Astrocyte (in vitro differentiated cells and primary cell): ENCODE measurements around the gene ADM5. TPM values are rescaled to one million over a fixed set of nuclear protein-coding genes. Genes with fewer than 3 reads are reported as not detected.

ENCODE experiments used
- DNase-seq: peaks from one replicate; pipeline ENCODE4 v3.0.0-alpha.2; 2010; ENCODE audit warnings: low read depth
- FAIRE-seq: peaks from 2 replicates; lab custom pipeline; 2011; peaks lifted over from hg19 to GRCh38; lab: Jason Lieb, UNC
- H2AFZ ChIP-seq: 2 replicates; pipeline ENCODE4 v1.6.0; 2012; ENCODE audit warnings: low read depth, low read length, inconsistent platforms
- H3K27ac ChIP-seq: 2 replicates; pipeline ENCODE4 v1.5.1; 2011; ENCODE audit warnings: low read depth, low read length, inconsistent platforms
- H3K27me3 ChIP-seq: 2 replicates; pipeline ENCODE4 v1.6.0; 2011; ENCODE audit warnings: low read length, inconsistent platforms; ENCODE audit not compliant: insufficient read depth
- H3K36me3 ChIP-seq: 2 replicates; pipeline ENCODE4 v1.5.1; 2011; ENCODE audit warnings: low read length, inconsistent platforms; ENCODE audit not compliant: insufficient read depth
- H3K4me1 ChIP-seq: 2 replicates; pipeline ENCODE4 v1.5.1; 2011; ENCODE audit warnings: low read length, inconsistent platforms; ENCODE audit not compliant: insufficient read depth
- H3K4me2 ChIP-seq: 2 replicates; pipeline ENCODE4 v1.6.0; 2012; ENCODE audit warnings: low read length, inconsistent platforms
- H3K4me3 ChIP-seq: 2 replicates; pipeline ENCODE4 v1.5.1; 2011; ENCODE audit warnings: low read depth, mild to moderate bottlenecking, low read length, inconsistent platforms; ENCODE audit not compliant: insufficient read depth
- H3K79me2 ChIP-seq: 2 replicates; pipeline ENCODE4 v1.6.0; 2012; ENCODE audit warnings: mild to moderate bottlenecking, low read length, inconsistent platforms; ENCODE audit not compliant: insufficient read depth
- H3K9ac ChIP-seq: 2 replicates; pipeline ENCODE4 v1.6.0; 2012; ENCODE audit warnings: mild to moderate bottlenecking, low read length, inconsistent platforms
- H3K9me3 ChIP-seq: 2 replicates; pipeline ENCODE4 v1.5.1; 2012; ENCODE audit warnings: low read depth, mild to moderate bottlenecking, low read length, inconsistent platforms; ENCODE audit not compliant: insufficient read depth
- H4K20me1 ChIP-seq: 2 replicates; pipeline ENCODE4 v1.6.0; 2012; ENCODE audit warnings: low read length, inconsistent platforms; ENCODE audit not compliant: insufficient read depth
- H3K27ac Mint-ChIP-seq: one replicate; pipeline ENCODE4 v1.8.0; 2021; ENCODE audit warnings: mild to moderate bottlenecking, mixed read lengths; ENCODE audit not compliant: unreplicated experiment
- H3K27me3 Mint-ChIP-seq: one replicate; pipeline ENCODE4 v1.8.0; 2021; ENCODE audit warnings: low read depth, mixed read lengths; ENCODE audit not compliant: unreplicated experiment
- H3K36me3 Mint-ChIP-seq: one replicate; pipeline ENCODE4 v1.8.0; 2021; ENCODE audit warnings: low read depth, mixed read lengths; ENCODE audit not compliant: unreplicated experiment
- H3K4me1 Mint-ChIP-seq: one replicate; pipeline ENCODE4 v1.8.0; 2021; ENCODE audit warnings: low read depth, mixed read lengths; ENCODE audit not compliant: unreplicated experiment
- H3K4me3 Mint-ChIP-seq: one replicate; pipeline ENCODE4 v1.8.0; 2021; ENCODE audit warnings: mild to moderate bottlenecking, moderate library complexity, mixed read lengths; ENCODE audit not compliant: unreplicated experiment
- H3K9me3 Mint-ChIP-seq: one replicate; pipeline ENCODE4 v1.8.0; 2021; ENCODE audit warnings: mild to moderate bottlenecking, mixed read lengths; ENCODE audit not compliant: unreplicated experiment
- EZH2 ChIP-seq: IDR thresholded peaks from 2 replicates; pipeline ENCODE4 v1.6.1; 2012; ENCODE audit warnings: mild to moderate bottlenecking, low read length, inconsistent platforms; ENCODE audit not compliant: insufficient read depth
- total RNA-seq: library from RNA; stranded (reverse); gene quantifications from 2 replicates; pipeline ENCODE4 v1.2.1, GENCODE V29; 2021
- TF ChIP-seq, protein P1 (sequence below): IDR thresholded peaks from 2 replicates; pipeline ENCODE4 v1.5.1; 2011; ENCODE audit warnings: low read depth, mild to moderate bottlenecking, inconsistent platforms, low read length, moderate library complexity; ENCODE audit not compliant: insufficient read depth

The ADM5 gene
- total RNA-seq, 1 donor from 2014 or later: 1.6 TPM

DNA sequence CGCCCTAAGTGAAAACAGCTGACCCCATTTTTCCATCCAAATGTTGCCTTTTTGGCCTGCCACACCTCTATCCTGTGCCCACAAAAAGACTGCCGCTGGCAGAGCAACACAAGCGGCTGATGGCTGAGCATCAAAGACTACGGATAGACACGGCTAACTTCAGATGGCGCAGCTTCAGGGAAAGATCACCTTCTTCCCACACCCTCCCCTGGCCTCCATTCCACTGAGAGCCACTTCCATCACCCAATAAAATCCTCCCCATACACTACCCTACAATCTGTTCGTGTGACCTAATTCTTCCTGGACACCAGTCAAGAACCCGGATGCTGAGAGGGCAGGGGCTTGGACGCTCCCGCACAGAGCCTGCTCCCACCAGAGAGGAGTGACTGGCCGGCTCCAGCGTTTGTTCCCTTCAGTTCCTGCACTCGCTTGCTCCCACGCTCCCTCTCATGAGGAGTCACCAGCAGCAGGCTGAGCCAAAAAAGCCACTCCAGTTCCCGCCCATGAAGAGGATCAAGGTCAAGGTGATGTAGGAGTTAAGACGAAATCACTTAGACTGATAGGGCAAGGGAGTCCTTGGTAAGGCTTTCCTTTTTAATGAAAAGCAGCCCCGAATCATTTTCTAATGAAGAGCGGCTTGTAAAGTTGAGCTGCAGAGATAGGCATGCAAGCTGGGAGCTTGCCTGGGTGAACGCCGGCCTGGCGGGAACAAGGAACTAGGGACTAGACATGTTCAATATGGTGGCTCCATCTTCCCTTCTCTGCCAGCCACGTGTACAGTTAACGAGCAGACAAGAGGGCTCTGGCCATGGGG, 38.0 kb downstream of the ADM5 start:
- TF ChIP-seq, protein P1, sequence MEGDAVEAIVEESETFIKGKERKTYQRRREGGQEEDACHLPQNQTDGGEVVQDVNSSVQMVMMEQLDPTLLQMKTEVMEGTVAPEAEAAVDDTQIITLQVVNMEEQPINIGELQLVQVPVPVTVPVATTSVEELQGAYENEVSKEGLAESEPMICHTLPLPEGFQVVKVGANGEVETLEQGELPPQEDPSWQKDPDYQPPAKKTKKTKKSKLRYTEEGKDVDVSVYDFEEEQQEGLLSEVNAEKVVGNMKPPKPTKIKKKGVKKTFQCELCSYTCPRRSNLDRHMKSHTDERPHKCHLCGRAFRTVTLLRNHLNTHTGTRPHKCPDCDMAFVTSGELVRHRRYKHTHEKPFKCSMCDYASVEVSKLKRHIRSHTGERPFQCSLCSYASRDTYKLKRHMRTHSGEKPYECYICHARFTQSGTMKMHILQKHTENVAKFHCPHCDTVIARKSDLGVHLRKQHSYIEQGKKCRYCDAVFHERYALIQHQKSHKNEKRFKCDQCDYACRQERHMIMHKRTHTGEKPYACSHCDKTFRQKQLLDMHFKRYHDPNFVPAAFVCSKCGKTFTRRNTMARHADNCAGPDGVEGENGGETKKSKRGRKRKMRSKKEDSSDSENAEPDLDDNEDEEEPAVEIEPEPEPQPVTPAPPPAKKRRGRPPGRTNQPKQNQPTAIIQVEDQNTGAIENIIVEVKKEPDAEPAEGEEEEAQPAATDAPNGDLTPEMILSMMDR: no peak
- no peak for TF ChIP-seq EZH2
- no peaks in the 10 kb centered on the region for H3K9me3 ChIP-seq
- H3K4me1 Mint-ChIP-seq: peaks cover 6% of the 10 kb centered on the region
- no peaks in the 10 kb centered on the region for H3K36me3 ChIP-seq
- no peak overlapping the region for H3K27ac Mint-ChIP-seq
- H3K27me3 Mint-ChIP-seq: peaks cover 4% of the 10 kb centered on the region
- no peak overlapping the region for H3K4me3 Mint-ChIP-seq
- H3K4me1 ChIP-seq: no peaks in the 10 kb centered on the region
- peaks cover 2% of the 10 kb centered on the region for H3K36me3 Mint-ChIP-seq
- no peak overlapping the region for H3K9ac ChIP-seq
- DNase-seq: peak; percentile 11
- H2AFZ ChIP-seq: no peak overlapping the region
- no peak for FAIRE-seq
- no peak overlapping the region for H3K4me2 ChIP-seq
- peaks cover 4% of the 10 kb centered on the region for H3K9me3 Mint-ChIP-seq
- H3K27ac ChIP-seq: no peak overlapping the region
- H3K4me3 ChIP-seq: no peak overlapping the region
- no peaks in the 10 kb centered on the region for H3K79me2 ChIP-seq
- H3K27me3 ChIP-seq: no peaks in the 10 kb centered on the region
- H4K20me1 ChIP-seq: no peaks in the 10 kb centered on the region

DNA sequence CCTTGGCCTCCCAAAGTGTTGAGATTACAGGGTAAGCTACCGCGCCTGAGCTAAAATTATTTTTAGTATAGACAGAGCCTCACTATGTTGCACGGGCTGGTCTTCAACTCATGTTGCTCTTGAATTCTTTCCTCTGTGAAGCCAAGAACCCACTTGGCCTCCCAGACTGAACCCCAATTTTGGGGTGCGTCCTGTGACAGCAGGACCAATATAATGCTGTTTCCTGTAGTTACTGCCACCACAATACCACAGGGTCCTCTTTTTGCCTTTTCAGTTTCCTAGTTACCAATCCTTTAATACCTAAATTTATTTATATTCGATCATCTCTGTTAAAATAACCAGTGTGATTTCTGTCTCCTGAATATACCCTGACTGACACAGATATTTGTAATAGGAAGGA, 40.8 kb downstream of the ADM5 start:
- H3K27me3 ChIP-seq: no peaks in the 10 kb centered on the region
- no peaks in the 10 kb centered on the region for H3K79me2 ChIP-seq
- no peak overlapping the region for H3K27ac ChIP-seq
- no peaks in the 10 kb centered on the region for H4K20me1 ChIP-seq
- Mint-ChIP-seq H3K27ac (no peak overlapping the region), H3K4me1 (no peaks in the 10 kb centered on the region), H3K36me3 (peaks cover 2% of the 10 kb centered on the region), H3K27me3 (peaks cover 4% of the 10 kb centered on the region), H3K9me3 (peaks cover 4% of the 10 kb centered on the region), H3K4me3 (no peak overlapping the region)
- DNase-seq (no peak), FAIRE-seq (no peak)
- H3K9me3 ChIP-seq: no peaks in the 10 kb centered on the region
- no peak overlapping the region for H2AFZ ChIP-seq
- H3K4me1 ChIP-seq: no peaks in the 10 kb centered on the region
- no peak overlapping the region for H3K4me2 ChIP-seq
- TF ChIP-seq, protein P1: no peak
- TF ChIP-seq EZH2: no peak
- H3K36me3 ChIP-seq: no peaks in the 10 kb centered on the region
- no peak overlapping the region for H3K9ac ChIP-seq
- H3K4me3 ChIP-seq: no peak overlapping the region

DNA sequence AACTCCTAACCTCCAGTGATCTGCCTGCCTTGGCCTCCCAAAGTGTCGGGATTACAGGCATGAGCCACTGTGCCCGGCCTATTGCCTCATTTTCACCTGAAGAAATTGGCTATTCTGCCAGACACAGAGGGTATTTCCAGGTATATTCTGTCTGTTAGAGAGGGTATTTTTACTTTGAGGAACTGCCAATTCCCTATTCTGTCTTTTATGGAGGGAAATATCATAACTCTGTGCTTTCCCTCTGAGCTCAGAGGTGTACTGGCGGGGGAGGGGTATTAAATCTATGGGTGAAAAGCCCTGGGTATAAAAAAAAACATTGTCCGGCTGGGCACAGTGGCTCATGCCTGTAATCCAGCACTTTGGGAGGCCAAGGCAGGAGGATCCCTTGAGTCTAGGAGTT, 48.9 kb downstream of the ADM5 start:
- Histone ChIP-seq H3K9me3 (no peaks in the 10 kb centered on the region), H4K20me1 (no peaks in the 10 kb centered on the region), H3K27ac (no peak overlapping the region), H3K9ac (no peak overlapping the region), H3K79me2 (no peaks in the 10 kb centered on the region), H3K36me3 (no peaks in the 10 kb centered on the region), H3K27me3 (no peaks in the 10 kb centered on the region), H3K4me2 (no peak overlapping the region), H3K4me3 (no peak overlapping the region), H3K4me1 (no peaks in the 10 kb centered on the region), H2AFZ (no peak overlapping the region)
- no peaks in the 10 kb centered on the region for H3K36me3 Mint-ChIP-seq
- H3K27me3 Mint-ChIP-seq: no peaks in the 10 kb centered on the region
- no peaks in the 10 kb centered on the region for H3K4me1 Mint-ChIP-seq
- no peak for FAIRE-seq
- no peak for DNase-seq
- peaks cover 4% of the 10 kb centered on the region for H3K9me3 Mint-ChIP-seq
- TF ChIP-seq, protein P1: no peak
- TF ChIP-seq EZH2: no peak
- H3K27ac Mint-ChIP-seq: no peak overlapping the region
- H3K4me3 Mint-ChIP-seq: no peak overlapping the region
